ENCODE measurements around the gene AKIRIN2. TPM values are rescaled to one million over a fixed set of nuclear protein-coding genes. Genes with fewer than 3 reads are reported as not detected.
"Not testable (repeated sequence)": the region's sequence is repeated elsewhere in the genome, so short reads cannot be mapped to it uniquely, and the experiment has no call there.

AKIRIN2 gene
- polyA plus RNA-seq, 4 donors = 62.9 to 74.4 (median 71.1) TPM

DNA sequence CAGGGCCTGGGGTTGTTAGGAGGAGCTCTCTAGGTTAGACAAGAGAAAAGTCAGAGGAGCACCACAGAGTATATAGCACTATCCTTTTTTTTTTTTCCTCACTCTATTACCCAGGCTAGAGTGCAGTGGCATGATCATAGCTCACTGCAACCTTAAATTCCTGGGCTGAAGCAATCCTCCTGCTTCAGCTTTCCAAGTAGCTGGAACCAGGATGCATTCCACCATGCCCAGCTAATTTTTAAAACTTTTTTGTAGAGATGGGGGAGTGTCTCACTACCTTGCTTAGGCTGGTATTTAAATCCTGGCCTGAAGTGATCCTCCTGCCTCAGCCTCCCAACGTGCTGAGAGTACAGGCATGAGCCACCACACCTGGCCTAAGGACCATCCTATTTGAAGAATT, 19.3 kb upstream of the AKIRIN2 start:
- no peak for DNase-seq (ENCODE audit: low read depth in 4 of 4, low spot score in 3 of 4)

DNA sequence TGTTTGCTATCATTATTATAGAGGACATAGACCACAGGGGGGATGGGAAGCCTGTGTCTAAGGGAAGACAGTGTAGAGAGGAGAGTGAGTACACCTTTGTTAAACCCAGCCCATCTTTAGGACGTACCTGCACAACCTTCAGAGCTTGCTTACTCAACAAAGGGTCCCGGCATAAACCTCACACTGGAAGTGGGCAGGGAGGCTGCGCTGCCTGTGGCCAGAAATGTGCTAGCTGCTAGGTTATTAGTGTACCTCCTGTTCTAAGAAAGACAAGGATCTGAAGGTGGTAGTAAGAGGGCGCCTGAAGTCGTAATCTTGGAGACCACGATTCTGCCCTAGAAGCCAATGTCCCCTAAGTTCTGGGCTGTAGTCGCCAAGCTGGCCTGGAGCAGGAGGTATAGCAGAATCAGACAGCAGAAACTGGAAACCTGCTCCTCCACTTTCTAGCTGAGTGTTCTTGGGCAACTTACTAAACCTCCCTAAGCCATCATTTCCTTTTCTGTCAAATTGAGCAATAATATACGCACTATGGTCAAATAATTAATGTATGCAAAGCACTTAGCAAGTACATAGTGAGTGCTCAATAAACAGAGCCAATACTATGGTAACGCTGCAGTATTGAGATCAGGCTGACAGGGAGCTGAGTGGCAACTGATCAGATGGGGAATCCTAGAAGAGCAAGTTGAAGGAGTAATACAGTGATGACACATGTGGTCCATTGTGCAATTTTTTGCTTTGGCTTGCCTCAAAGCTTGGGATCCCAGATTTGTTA, 16.8 kb upstream of the AKIRIN2 start:
- DNase-seq (ENCODE audit: low read depth in 4 of 4, low spot score in 3 of 4) = no peak

DNA sequence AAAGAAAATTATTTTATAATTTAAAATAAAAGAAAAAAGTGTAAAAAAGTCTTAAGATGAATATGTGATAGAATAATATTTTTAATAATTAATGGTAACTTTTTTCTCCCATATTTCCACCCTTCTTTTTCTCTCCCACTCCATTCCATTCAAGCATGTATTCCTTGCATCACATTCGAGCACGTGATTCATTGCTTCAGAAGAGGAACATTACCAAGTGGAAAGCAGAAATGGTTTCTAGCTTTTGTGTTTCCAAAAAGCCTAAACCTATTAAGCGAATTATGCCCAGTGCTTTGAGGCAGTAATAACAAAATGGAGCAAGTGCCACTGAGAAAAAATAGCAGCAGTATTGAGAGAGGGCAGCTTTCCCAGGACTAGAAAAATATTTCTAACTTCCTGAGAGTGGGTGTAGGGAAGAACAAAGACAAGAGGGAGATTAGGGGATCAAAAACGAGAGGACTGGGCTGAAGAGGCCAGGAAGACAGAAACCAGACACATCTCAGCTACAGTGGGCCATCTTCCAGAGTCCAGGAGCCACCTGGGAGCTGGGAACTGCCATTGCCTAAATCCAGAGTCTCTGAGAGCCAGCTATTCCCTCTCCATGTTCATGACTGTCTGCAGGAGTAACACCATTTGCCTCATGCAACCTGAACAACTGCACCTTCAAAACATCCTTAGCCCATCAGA, 15.0 kb upstream of the AKIRIN2 start:
- DNase-seq (ENCODE audit: low read depth in 4 of 4, low spot score in 3 of 4) = no peak

DNA sequence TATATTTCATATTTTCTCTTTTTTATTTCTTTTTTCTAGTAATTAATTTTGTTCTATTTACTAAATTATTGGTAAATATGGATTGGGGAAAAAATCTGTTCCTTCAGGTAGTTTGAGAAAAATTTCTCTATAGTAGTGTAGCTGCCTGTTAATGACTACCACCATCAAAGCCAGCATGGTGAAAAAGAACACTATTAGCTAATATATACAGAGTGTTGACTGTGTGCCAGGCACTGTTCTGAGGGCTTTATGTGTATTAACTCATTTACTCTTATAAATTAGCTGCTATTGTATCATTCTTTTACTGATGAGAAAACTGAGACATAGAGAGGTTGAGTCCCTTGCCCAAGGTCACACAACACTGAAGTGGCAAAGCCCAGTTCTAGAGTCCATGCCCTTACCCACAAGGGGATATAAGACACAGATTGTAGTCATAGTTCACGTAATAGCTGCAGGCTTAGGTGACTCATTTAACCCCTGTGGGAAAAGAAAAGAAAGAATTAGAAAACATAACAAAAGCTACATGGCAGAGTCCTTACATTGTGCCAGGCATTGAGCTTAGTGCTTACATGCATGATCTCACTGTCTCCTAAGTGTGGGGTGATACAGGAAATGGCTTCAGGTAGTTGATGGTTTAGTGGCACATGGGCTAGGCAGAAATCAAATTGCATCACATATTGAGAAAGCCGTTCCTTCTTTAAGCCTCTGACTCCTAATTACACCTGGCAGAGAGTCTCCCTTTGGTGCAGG, 12.2 kb upstream of the AKIRIN2 start:
- DNase-seq (ENCODE audit: low read depth in 4 of 4, low spot score in 3 of 4) = no peak

DNA sequence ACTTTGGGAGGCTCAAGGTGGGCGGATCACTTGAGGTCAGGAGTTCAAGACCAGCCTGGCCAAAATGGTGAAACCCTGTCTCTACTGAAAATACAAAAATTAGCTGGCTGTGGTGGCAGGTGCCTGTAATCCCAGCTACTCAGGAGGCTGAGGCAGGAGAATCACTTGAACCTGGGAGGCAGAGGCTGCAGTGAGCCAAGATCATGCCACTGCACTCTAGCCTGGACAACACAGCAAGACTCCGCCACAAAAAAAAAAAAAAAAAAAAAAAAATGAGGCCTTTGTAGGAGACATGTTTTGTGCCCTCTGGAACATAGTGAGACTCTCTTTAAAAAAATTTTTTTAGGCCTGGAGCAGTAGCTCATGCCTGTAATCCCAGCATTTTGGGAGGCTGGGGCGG, 10.7 kb upstream of the AKIRIN2 start:
- DNase-seq (ENCODE audit: low read depth in 4 of 4, low spot score in 3 of 4) = not testable (repeated sequence)

DNA sequence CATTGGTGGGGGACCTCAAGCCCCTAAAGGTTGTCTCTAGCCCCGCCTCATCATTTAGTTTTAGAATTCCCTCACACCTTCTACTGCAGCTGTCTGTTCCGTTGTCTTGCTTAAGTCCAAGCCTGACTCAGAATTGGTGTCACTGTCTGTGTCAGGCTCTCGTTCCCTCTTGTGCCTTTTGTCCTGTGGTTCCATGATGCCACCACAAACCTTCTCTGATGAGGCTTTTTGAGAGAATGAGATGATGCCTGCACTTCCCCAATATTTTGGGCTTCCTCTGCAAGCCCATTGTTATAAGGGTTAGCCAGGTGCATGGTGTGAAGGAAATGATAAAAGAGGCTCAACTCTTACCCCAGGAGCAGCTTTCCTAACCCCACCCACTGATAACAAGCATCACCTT, 8.1 kb upstream of the AKIRIN2 start:
- DNase-seq (ENCODE audit: low read depth in 4 of 4, low spot score in 3 of 4) = no peak

DNA sequence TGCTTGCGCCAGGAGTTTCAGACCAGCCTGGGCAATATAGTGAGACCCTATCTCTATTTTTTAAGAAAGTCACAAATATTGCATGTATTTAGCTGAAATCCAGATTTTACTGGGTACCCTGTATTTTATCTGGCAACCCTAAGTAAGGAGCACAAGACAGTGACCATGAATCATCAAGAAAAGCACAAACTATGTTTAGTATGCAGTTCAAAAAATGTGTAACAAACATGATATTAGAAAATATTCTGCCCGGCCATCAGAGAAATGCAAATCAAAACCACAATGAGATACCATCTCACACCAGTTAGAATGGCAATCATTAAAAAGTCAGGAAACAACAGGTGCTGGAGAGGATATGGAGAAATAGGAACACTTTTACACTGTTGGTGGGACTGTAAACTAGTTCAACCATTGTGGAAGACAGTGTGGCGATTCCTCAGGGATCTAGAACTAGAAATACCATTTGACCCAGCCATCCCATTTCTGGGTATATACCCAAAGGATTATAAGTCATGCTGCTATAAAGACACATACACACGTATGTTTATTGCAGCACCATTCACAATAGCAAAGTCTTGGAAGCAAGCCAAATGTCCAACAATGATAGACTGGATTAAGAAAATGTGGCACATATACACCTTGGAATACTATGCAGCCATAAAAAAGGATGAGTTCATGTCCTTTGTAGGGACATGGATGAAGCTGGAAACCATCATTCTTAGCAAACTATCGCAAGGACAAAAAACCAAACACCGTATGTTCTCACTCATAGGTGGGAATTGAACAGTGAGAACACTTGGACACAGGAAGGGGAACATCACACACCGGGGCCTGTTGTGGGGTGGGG, 6.8 kb upstream of the AKIRIN2 start:
- not testable (repeated sequence) for DNase-seq (ENCODE audit: low read depth in 4 of 4, low spot score in 3 of 4)

DNA sequence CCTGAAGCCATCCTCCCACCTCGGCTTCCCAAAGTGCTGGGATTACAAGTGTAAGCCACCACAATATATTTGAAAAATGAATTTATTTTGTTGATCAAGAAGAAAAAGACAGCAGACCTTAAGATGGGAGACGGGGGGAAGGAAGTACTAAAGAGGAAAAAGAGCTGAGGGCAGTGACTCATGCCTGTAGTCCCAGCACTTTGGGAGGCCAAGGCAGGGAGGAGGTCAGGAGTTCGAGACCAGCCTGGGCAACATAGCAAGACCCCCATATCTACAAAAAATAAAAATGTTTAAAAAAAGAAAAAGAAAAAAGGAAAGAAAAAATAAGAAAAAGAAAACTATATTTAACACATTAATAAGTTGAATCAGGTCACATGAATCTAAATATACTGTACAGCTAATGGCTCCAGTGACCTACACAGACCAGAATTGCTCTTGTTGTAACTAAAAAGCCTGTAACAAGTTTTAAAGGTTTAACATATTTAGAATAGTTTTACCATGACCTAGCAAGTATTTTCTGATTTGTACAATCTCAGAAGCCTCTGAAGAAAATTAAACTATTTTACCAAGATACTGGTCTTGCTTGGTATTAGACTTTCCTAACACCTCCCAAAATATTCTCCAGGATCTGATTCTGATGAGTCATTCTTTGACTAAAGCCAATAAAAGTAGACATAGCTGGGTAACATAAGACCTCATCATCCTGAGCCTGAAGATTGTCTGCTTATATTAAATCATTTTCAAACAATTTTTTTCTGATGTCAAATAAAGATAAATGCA, 4.3 kb upstream of the AKIRIN2 start:
- no peak for DNase-seq (ENCODE audit: low read depth in 4 of 4, low spot score in 3 of 4)

DNA sequence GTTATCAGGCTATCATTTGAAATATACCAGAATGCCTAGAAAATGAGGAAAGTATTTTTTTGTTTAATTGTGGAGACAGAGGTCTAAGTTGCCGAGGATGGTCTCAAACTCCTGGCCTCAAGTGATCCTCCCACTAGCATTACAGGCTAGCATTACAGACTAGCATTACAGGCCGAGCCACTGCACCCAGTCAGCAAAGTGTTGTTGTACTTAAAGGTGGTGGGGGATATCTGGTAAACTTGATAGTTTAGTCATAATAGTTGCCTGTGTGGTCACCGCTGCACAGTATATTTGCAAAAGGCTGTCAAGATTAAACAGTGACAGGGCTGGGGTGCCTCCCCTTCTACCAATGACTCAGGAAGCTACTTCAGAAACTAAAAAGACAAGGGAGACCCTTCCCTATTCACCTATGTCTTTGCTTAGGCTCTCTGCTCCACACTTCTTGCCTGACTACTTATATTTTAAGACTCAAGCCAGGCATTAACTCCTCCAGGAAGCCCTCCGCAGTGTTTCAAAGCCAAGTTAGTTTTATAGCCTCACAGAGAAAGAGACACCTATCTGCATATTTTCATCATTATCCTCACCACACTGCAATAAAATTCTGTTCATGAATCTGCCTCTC, 3.1 kb upstream of the AKIRIN2 start:
- no peak for DNase-seq (ENCODE audit: low read depth in 4 of 4, low spot score in 3 of 4)

DNA sequence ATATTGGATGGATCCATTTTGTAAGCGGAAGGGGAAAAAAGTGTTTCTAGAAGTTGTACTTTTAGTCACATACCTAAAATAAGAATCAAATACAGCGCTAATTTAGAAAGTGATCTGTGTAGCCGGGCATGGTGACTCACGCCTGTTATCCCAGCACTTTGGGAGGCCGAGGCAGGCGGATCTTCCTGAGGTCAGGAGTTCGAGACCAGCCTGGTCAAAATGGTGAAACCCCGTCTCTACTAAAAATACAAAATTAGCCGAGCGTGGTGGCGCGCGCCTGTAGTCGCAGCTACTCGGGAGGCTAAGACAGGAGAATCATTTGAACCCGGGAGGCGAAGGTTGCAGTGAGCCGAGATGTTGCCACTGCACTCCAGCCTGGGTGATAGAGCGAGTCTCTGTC, 1.0 kb upstream of the AKIRIN2 start:
- DNase-seq (ENCODE audit: low read depth in 4 of 4, low spot score in 3 of 4) = not testable (repeated sequence)

DNA sequence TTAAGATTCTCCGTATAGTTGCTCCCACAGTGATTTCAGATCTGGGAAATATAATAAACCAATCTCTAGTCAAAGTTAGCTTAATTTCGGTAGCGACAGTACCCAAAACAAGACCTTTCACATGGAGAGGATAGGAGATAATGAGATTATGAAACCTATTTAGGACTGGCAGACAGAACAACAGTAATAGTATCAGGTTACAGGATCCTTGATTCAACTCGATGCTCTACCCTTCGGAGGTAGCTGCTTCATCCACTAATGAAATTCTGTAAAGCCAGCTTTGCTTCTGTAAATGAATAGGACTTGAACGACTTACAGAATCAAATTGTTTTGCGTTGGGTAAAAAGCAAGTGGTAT, 534 bp upstream of the AKIRIN2 start:
- DNase-seq (ENCODE audit: low read depth in 4 of 4, low spot score in 3 of 4) = no peak

DNA sequence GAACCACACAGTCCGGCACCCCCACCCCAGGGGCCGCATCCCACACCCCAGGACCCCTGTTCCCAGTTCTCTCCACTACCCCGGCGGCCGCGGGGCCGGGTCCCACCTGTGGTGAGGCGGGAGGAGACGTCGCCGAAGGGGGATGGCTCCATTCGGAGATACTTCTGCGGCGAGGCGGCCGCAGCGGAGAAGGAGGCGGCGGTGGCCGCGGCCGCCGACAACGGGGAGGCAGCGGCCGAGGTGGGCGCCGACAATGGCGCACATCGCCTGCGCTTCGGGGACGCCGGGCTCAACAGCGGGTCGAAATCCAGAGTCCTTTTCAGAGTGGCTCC, 723 bp downstream of the AKIRIN2 start:
- DNase-seq (ENCODE audit: low read depth in 4 of 4, low spot score in 3 of 4) = peak in 1 of 4 donors; percentile 27

DNA sequence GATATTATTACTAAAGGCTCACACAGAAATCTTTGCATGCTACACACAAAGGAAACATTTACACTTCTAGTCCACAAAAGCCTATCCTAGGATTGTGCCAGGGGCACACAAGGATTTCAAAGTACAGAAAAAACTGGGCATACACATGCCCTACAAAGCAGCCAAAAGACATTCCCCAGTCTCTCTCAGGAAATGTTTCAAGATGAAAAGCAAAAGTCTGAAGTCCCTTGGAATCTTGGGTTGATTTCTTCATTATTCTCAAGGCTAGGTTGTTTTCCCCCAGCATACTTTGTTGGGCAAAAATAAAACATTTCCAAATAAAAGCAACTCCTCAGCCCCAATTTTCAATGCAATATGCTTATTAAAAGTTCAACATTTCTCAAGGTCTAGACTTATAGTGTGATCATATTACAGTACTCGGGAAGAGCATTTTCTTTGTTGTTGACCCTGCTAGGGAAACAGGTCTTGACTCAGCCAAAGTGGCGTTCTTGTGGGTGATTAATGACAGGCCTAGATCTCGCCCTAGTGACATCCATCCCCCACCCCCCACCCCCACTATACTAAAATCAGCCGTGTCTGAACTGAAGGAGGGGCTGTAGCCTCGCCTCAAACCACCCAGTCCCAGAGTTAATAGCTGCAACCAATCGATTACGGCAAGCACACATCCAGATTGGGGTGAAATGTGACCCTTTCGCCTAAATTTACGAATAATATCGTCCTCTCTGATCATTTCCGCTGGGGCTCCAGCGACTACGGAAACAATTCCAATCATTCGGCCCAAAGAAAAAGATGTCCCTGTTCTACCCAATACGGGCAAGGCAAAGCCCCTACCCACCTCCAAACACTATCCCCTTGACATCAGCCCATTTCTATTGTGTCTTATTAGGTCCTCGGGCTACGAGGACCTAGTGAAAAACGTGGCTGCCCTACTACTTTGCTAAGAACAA, 1.4 kb downstream of the AKIRIN2 start:
- peak; percentile 34 to 48 (median 46) for DNase-seq (ENCODE audit: low read depth in 4 of 4, low spot score in 3 of 4)

DNA sequence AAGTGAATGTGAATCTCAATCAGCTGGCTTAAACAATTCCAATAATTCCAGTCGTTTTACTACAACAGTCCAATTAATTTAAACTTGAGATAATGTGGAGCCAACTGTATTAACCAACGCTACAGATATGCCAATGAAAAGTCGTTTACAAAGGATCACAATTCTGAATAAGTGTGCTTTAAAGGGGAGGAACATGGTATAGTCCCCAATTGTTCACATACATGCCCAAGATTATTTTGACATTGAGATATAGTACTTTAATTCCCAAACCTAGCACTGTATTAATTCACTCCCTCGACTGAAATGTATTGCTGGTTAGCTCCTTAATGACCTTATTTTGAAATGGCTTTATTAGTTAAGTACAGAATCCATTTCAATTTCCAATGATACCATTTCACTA, 2.5 kb downstream of the AKIRIN2 start:
- no peak for DNase-seq (ENCODE audit: low read depth in 4 of 4, low spot score in 3 of 4)

DNA sequence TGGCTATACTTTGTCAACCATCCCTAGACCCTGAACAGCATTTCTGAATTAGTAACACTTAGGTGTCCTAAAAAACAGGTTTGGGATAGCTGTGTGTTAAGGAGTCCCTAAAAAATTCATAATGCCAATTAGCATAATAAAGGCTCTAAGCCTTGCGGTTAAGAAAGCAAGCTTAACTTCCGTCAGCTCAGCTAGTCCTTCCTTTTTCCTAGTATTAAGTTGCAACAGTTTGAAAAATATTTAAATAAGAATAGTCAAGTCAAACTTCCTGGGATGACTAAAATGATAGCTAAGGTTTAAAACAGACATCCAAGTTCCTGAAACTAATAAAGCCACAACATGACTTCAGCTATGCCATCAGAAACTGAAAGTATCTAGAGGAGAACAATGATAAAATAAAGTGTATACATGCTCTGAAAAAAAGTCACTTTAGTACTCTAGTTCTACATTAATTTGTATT, 3.5 kb downstream of the AKIRIN2 start:
- DNase-seq (ENCODE audit: low read depth in 4 of 4, low spot score in 3 of 4) = no peak

DNA sequence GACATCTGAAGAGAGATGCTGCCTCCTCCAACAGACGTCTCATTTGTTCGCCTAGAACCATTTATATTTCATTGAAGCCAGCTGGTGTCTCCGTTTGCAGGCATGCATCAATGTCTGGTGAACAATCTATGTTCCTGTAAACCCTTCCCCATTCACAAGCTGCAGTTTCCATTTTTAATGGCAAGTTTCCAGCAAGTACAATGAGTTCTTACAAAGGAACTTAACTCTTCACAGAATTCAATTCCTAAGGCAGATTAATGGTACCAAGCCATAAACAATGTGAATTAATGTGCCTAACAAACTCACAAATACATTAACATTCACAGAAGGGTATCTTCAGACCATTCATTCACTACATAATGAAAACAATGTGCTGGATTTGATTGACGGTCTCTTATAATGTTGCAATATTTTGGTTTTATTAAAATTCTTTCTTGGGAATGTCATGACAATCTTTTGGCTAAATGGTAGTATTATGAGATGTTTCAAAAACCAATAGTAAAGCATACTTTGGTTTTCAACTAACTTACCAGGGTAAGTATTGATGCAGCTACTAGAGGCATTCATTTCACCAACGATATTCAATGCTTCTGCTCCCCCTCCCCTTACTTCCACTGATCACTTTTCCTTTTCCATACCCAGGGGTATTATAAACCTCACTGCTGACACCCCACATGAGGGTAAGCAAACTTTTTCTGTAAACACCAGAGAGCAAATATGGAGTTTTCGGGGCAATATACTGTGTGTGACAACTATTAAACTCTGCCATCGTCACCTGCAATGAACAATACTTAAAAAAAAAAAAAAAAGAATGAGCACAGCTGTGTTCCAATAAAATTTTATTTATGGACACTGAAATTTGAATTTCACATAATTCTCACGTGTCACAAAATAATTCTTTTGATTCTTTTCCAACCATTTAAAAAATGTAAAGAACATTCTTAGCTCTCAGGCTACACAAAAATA, 4.2 kb downstream of the AKIRIN2 start:
- DNase-seq (ENCODE audit: low read depth in 4 of 4, low spot score in 3 of 4) = peak; percentile 49 to 71 (median 66)

DNA sequence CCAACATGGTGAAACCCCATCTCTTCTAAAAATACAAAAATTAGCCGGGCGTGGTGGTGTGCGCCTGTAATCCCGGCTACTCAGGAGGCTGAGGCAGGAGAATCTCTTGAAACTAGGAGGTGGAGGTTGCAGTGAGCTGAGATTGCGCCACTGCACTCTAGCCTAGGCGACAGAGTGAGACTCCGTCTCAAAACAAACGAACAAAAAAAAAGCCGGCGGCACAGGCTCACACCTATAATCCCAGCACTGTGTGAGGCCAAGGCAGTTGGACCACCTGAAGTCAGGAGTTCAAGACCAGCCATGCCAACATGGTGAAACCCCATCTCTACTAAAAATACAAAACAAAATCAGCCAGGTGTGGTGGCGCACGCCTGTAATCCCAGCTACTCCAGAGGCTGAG, 5.2 kb downstream of the AKIRIN2 start:
- DNase-seq (ENCODE audit: low read depth in 4 of 4, low spot score in 3 of 4) = not testable (repeated sequence)
